Right lobe of liver (tissue), 6 donors: ENCODE data around the gene ZDHHC11. TPM values are rescaled to one million over a fixed set of nuclear protein-coding genes. Genes with fewer than 3 reads are reported as not detected.
"Not testable (repeated sequence)": the region's sequence is repeated elsewhere in the genome, so short reads cannot be mapped to it uniquely, and the experiment has no call there.

Source experiments
- ATAC-seq, 4 donors: fragments of 200-7000 bp; cut with Tn5 transposase; one replicate each; pipeline ENCODE4 v1.9.1; 2020; ENCODE audit warnings: mild to moderate bottlenecking in 4 of 4, moderate library complexity in 4 of 4
- DNase-seq, 3 donors: peaks; one replicate each; pipeline ENCODE4 v3.0.0-alpha.2; 2020
- H3K27ac ChIP-seq, 3 donors: fragments of 200-600 bp; one replicate each; pipeline ENCODE4 v1.8.0; 2022
- H3K27me3 ChIP-seq, 2 donors: fragments of 200-600 bp; one replicate each; pipeline ENCODE4 v1.8.0; 2022
- H3K36me3 ChIP-seq, 4 donors: fragments of 200-600 bp; sonication (generic) in 1 of 4; one replicate each; pipeline versions ENCODE4 v1.5.1 to v1.8.0; 2017 to 2022; ENCODE audit warnings: control low read depth in 1 of 4
- H3K4me1 ChIP-seq, 4 donors: fragments of 200-600 bp; sonication (generic) in 1 of 4; one replicate each; pipeline versions ENCODE4 v1.5.1 to v1.8.0; 2017 to 2022; ENCODE audit warnings: control low read depth in 1 of 4
- H3K4me3 ChIP-seq, 3 donors: fragments of 200-600 bp; one replicate each; pipeline ENCODE4 v1.8.0; 2022
- H3K9me3 ChIP-seq, 4 donors: fragments of 200-600 bp; sonication (generic) in 1 of 4; one replicate each; pipeline versions ENCODE4 v1.5.1 to v1.8.0; 2017 to 2022; ENCODE audit warnings: control low read depth in 1 of 4
- CTCF ChIP-seq, 4 donors: fragments of 200-600 bp in 3 of 4; fragments of 450-650 bp in 1 of 4; IDR thresholded peaks; one replicate each; pipeline versions ENCODE4 v1.5.1 to v1.8.0; 2016 to 2022; ENCODE audit warnings: antibody characterized with exemption in 4 of 4, mild to moderate bottlenecking in 2 of 4
- POLR2A ChIP-seq: fragments of 450-650 bp; IDR thresholded peaks from one replicate; pipeline ENCODE4 v1.6.1; 2017; ENCODE audit warnings: antibody characterized with exemption, mild to moderate bottlenecking
- WGBS: methylation state at CpG from one replicate; pipeline ENCODE4 v1.1.6; 2018; ENCODE audit warnings: low coverage, low lambda C conversion rate; ENCODE audit not compliant: insufficient coverage; ENCODE audit errors: missing lambda C conversion rate; 5-methylcytosine and 5-hydroxymethylcytosine counted together
- intact Hi-C, 2 donors: fragments of 100-400 bp; cut with DNase I; formaldehyde crosslinking; loops; one replicate each; pipeline versions ENCODE4 v1.11.2 to v1.14.1; 2022
- total RNA-seq, 6 experiments: library from RNA; depleted of rRNA in 2 of 6; stranded (reverse); fragments of >200 nt in 2 of 6; fragmentation: NEBNext Ultra II Directional in 3 of 6; extraction: Animal tissue kit (Norgen Biotek cat#: 25700) in 3 of 6; gene quantifications; one replicate each; pipeline versions ENCODE4 v1.1.0 to v1.2.4, GENCODE V29; 2016 to 2023
- donor health status: DM: no; HTN: yes; CAD: no.
- donor health status: DM: no; HTN: no; CAD: no.
- donor health status: DM: no; HTN: no; CAD: no.
- donor health status: DM: no; HTN: yes; CAD: no.
- donor health status: DM: no; HTN: yes; CAD: no.

The ZDHHC11 gene
- total RNA-seq, 6 experiments from 2014 or later = 0.50 to 14.4 (median 5.8) TPM

DNA sequence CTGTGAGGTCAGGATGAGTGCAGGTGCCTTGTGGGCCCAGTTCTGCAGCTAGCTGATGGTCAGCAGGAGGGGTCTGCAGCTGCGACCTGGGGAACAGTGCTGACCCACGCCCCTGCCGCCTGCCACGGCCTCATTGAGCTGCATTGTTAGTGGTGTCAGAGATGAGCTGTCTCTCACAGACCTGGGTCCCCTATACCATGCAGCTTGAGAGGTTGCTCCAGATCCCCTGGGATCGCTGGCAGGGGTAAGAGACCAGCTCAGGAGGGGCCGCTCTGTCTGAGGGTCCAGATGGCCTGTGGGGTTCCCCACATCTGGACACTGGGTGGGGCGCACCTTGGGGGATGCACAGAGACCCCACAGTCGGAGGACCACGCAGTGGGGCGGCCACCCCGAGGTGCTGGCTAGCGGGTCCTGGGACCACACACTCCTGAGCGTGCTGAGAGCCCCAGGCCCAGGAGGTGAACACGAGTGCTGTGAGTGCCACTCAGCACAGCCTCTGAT, 13.1 kb downstream of the ZDHHC11 start:
- H3K4me3 ChIP-seq, ATAC-seq, H3K36me3 ChIP-seq, H3K4me1 ChIP-seq, intact Hi-C loops, H3K9me3 ChIP-seq, H3K27ac ChIP-seq, H3K27me3 ChIP-seq: not testable (repeated sequence)
- no CpG with 5 or more reads among the region's 14 CpGs for WGBS
- DNase-seq = peak in 1 of 3 donors; percentile 24

DNA sequence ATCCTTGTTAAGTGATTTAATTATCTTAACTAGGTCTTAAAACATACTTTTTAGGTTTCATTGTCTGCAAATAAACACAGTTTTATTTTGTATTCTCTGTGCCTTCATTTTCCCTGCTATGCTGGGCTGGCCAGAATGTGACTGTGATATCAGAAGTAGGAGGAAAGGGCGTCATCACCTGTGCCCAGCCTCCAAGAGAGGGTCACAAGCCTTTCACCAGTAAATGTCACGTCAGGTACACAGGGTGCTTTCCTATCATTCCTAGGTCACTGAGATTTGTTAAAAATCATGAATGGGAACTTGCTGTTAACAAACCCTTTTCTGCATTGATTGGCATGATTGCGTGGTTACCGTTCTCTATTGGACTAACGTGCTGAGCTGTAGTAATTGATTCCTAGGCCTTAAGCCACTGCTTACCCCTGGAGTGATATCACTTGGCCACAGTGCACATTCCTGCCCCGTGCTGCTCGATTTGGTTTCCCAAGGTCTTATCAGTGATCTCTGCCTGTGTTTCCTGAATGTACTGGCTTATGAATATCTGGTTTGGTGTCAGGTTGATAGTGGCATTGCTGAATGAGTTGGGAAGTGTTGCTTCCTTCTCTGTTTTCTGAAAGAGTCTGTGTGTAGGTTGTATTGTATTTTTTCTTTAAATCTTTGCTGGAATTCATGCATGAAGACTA, 14.7 kb downstream of the ZDHHC11 start:
- peak; percentile 87 to 97 (median 92) for ATAC-seq
- H3K27ac ChIP-seq = peak overlapping the region in 1 of 3 donors; percentile 29
- peak in 2 of 3 donors; percentile 63 to 70 for DNase-seq
- H3K4me3 ChIP-seq, intact Hi-C loops, H3K4me1 ChIP-seq, H3K9me3 ChIP-seq, H3K36me3 ChIP-seq, H3K27me3 ChIP-seq: not testable (repeated sequence)
- 18% methylated on average over 7 of the region's 7 CpGs for WGBS

- H3K27ac ChIP-seq, H3K4me3 ChIP-seq, DNase-seq, H3K36me3 ChIP-seq, intact Hi-C loops, ATAC-seq, H3K27me3 ChIP-seq, H3K4me1 ChIP-seq, H3K9me3 ChIP-seq: not testable (repeated sequence)
- 71% methylated on average over 2 of the region's 2 CpGs for WGBS
Observed at GRCh38 chr5:834013-834412, 16.8 kb downstream of the ZDHHC11 start.

DNA sequence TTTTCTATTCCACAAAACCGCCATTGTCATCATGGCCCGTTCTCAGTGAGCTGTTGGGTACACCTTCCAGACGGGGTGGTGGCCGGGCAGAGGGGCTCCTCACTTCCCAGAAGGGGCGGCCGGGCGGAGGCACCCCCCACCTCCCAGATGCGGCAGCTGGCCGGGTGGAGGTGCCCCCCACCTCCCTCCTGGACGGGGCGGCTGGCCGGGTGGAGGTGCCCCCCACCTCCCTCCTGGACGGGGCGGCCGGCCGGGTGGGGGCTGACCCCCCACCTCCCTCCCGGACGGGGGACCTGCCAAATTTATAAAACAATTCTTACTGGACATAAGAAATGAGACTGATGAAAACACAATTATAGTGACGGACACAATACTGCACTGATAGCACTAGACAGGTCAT, 22.6 kb downstream of the ZDHHC11 start:
- H3K4me1 ChIP-seq, ATAC-seq, intact Hi-C loops, DNase-seq, H3K27me3 ChIP-seq, H3K9me3 ChIP-seq, H3K27ac ChIP-seq, H3K36me3 ChIP-seq, H3K4me3 ChIP-seq: not testable (repeated sequence)
- 60% methylated on average over 2 of the region's 19 CpGs for WGBS

- intact Hi-C loops, H3K27me3 ChIP-seq, H3K9me3 ChIP-seq, H3K36me3 ChIP-seq, H3K4me3 ChIP-seq, H3K4me1 ChIP-seq, H3K27ac ChIP-seq: not testable (repeated sequence)
- peak in 1 of 3 donors; percentile 64 for DNase-seq
- peak; percentile 37 to 68 (median 54) for ATAC-seq
- WGBS = 71% methylated on average over 1 of the region's 1 CpG
Observed at GRCh38 chr5:825544-825943, 25.2 kb downstream of the ZDHHC11 start.

GRCh38 chr5:821504-821903, 29.3 kb downstream of the ZDHHC11 start:
- Histone ChIP-seq H3K27ac (no peak overlapping the region), H3K4me1 (peaks cover 0 to 8% (median 1%) of the 10 kb centered on the region in 4 donors), H3K36me3 (no peaks in the 10 kb centered on the region), H3K27me3 (no peaks in the 10 kb centered on the region), H3K9me3 (no peaks in the 10 kb centered on the region), H3K4me3 (no peak overlapping the region)
- ATAC-seq = no peak
- DNase-seq = no peak
- WGBS = 94% methylated on average over 7 of the region's 8 CpGs
- intact Hi-C loops = no loop called here
- no peak for TF ChIP-seq CTCF (IDR thresholded peaks at IDR 0.05)
- TF ChIP-seq POLR2A = no peak

GRCh38 chr5:820245-820644, 30.5 kb downstream of the ZDHHC11 start:
- ATAC-seq (peak; percentile 80 to 97 (median 93)), DNase-seq (no peak)
- Histone ChIP-seq H3K36me3 (no peaks in the 10 kb centered on the region), H3K27ac (no peak overlapping the region), H3K4me3 (no peak overlapping the region), H3K9me3 (no peaks in the 10 kb centered on the region), H3K27me3 (no peaks in the 10 kb centered on the region), H3K4me1 (peaks cover 0 to 8% (median 1%) of the 10 kb centered on the region in 4 donors)
- TF ChIP-seq POLR2A (no peak), CTCF (IDR thresholded peaks at IDR 0.05) (peak; percentile 25 to 42 (median 38))
- intact Hi-C loops = no loop called here
- WGBS = 35% methylated on average over 3 of the region's 3 CpGs
